GM12873 (cell line): Measurements from ENCODE around the gene SLC11A2.
A peak's percentile ranks its signal among the peaks of the same experiment; 100 is the strongest.

Experiments
- CTCF ChIP-seq: IDR thresholded peaks from 2 replicates; pipeline ENCODE4 v1.5.1; 2012; ENCODE audit warnings: low read depth, mild to moderate bottlenecking, moderate library complexity, low read length, control low read depth; ENCODE audit not compliant: insufficient read depth; ENCODE audit errors: missing control alignments

SLC11A2 gene

GRCh38 chr12:50990147-50990727 lies 35.9 kb downstream of the SLC11A2 start:
- TF ChIP-seq CTCF = no peak

- TF ChIP-seq CTCF = no peak
These were observed 37.3 kb downstream of the SLC11A2 start for GRCh38 chr12:50988871-50989270.

- TF ChIP-seq CTCF = no peak
These were observed 38.1 kb downstream of the SLC11A2 start for GRCh38 chr12:50988051-50988450.

- TF ChIP-seq CTCF = peak; percentile 57
These were observed 39.0 kb downstream of the SLC11A2 start for GRCh38 chr12:50986966-50987737.

- no peak for TF ChIP-seq CTCF
These were observed 40.9 kb downstream of the SLC11A2 start for GRCh38 chr12:50985322-50985721.

- TF ChIP-seq CTCF = no peak
These were observed 41.4 kb downstream of the SLC11A2 start for GRCh38 chr12:50984586-50985298.

- TF ChIP-seq CTCF = no peak
These were observed 44.6 kb downstream of the SLC11A2 start for GRCh38 chr12:50981319-50982239.
